Mucosa of descending colon (tissue), 3 donors: ENCODE data around the gene CTCFL. TPM values are rescaled to one million over a fixed set of nuclear protein-coding genes. Genes with fewer than 3 reads are reported as not detected.

Source experiments
- ATAC-seq: fragments of 200-7000 bp; cut with Tn5 transposase; one replicate; pipeline ENCODE4 v1.9.1; 2020; ENCODE audit warnings: mild to moderate bottlenecking, moderate library complexity
- DNase-seq, 3 donors: peaks; one replicate each; pipeline ENCODE4 v3.0.0-alpha.2; 2020
- H3K36me3 ChIP-seq: fragments of 200-600 bp; one replicate; pipeline ENCODE4 v1.8.0; 2021; ENCODE audit warnings: low read depth, mild to moderate bottlenecking
- H3K4me1 ChIP-seq: fragments of 200-600 bp; one replicate; pipeline ENCODE4 v1.8.0; 2021; ENCODE audit warnings: low read depth, mild to moderate bottlenecking
- H3K4me3 ChIP-seq: fragments of 200-600 bp; one replicate; pipeline ENCODE4 v1.8.0; 2021; ENCODE audit warnings: mild to moderate bottlenecking
- H3K9me3 ChIP-seq: fragments of 200-600 bp; one replicate; pipeline ENCODE4 v1.8.0; 2021; ENCODE audit warnings: mild to moderate bottlenecking
- CTCF ChIP-seq: fragments of 200-600 bp; IDR thresholded peaks from one replicate; pipeline ENCODE4 v1.8.0; 2022; ENCODE audit warnings: antibody characterized with exemption, mild to moderate bottlenecking
- intact Hi-C, 2 donors: fragments of 100-400 bp; cut with DNase I in 1 of 2; cut with micrococcal nuclease in 1 of 2; formaldehyde crosslinking; loops; one replicate each; pipeline versions ENCODE4 v1.11.0 to v1.11.1; 2022; cut with DNase I, micrococcal nuclease
- total RNA-seq, 3 donors: library from RNA; stranded (reverse); fragmentation: NEBNext Ultra II Directional in 2 of 3; extraction: Animal tissue kit (Norgen Biotek cat#: 25700) in 2 of 3; gene quantifications; one replicate each; pipeline versions ENCODE4 v1.2.1 to v1.2.4, GENCODE V29; 2021 to 2023
- donor health status: DM: no; HTN: no; CAD: no; lungs with moderate emphysema.
- donor health status: DM: no; HTN: no; CAD: no.
- donor health status: DM: no; HTN: yes; CAD: no.

The CTCFL gene
- total RNA-seq, 3 donors from 2014 or later: not detected

GRCh38 chr20:57570145-57570850 lies 45.4 kb upstream of the CTCFL start:
- no peaks in the 10 kb centered on the region for H3K9me3 ChIP-seq
- DNase-seq (no peak), ATAC-seq (no peak)
- H3K4me3 ChIP-seq: no peak overlapping the region
- TF ChIP-seq CTCF: no peak
- intact Hi-C loops: no loop called here
- peaks cover 15% of the 10 kb centered on the region for H3K4me1 ChIP-seq
- no peaks in the 10 kb centered on the region for H3K36me3 ChIP-seq

GRCh38 chr20:57568960-57569359 lies 44.0 kb upstream of the CTCFL start:
- intact Hi-C loops: no loop called here
- Histone ChIP-seq H3K4me3 (no peak overlapping the region), H3K4me1 (peaks cover 18% of the 10 kb centered on the region), H3K36me3 (no peaks in the 10 kb centered on the region), H3K9me3 (no peaks in the 10 kb centered on the region)
- no peak for TF ChIP-seq CTCF
- DNase-seq (no peak), ATAC-seq (no peak)

GRCh38 chr20:57568088-57568896 lies 43.4 kb upstream of the CTCFL start:
- intact Hi-C loops: no loop called here
- peaks cover 18% of the 10 kb centered on the region for H3K4me1 ChIP-seq
- no peaks in the 10 kb centered on the region for H3K36me3 ChIP-seq
- TF ChIP-seq CTCF: no peak
- no peaks in the 10 kb centered on the region for H3K9me3 ChIP-seq
- peak in 1 of 3 donors; percentile 65 for DNase-seq
- ATAC-seq: peak; percentile 23
- H3K4me3 ChIP-seq: no peak overlapping the region

DNA sequence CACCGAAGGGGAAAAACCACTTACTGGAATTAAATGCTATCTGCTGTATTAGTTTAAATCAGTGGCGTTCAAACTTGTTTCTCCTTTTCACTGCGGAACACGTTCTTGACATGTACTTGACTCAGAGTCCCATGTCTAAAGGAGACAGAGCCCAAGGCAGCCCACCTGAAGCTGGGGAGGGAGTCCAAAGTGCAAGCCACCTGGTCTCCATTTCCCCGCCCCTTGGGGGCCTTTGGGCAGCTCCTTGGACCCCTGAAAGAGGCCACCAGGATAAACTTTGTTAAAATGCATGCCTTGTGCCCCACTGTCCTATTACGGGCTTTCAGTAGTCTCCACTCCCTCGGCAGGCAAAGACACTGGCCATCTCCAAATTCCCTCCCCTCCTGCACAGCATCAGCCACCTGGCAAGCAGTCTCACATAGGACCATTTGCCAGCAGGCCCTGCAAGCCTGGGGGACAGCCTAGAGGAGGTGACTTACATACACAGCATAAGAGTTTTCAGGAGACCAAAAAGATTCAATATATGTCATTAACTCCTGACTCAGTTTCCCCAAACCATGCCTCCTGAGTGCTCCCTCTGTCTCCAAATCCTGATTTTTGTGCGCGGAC lies 42.6 kb upstream of the CTCFL start:
- no peak for TF ChIP-seq CTCF
- no peaks in the 10 kb centered on the region for H3K9me3 ChIP-seq
- peaks cover 19% of the 10 kb centered on the region for H3K4me1 ChIP-seq
- H3K4me3 ChIP-seq: no peak overlapping the region
- intact Hi-C loops: no loop called here
- no peaks in the 10 kb centered on the region for H3K36me3 ChIP-seq
- ATAC-seq: peak; percentile 10
- peak in 1 of 3 donors; percentile 71 for DNase-seq

GRCh38 chr20:57566803-57567459 lies 42.0 kb upstream of the CTCFL start:
- H3K4me1 ChIP-seq: peaks cover 23% of the 10 kb centered on the region

More at GRCh38 chr20:57566803-57567459, 42.0 kb upstream of the CTCFL start:
- ATAC-seq (peak; percentile 59), DNase-seq (peak in 2 of 3 donors; percentile 65 to 72)
- no peak for TF ChIP-seq CTCF
- no peak overlapping the region for H3K4me3 ChIP-seq
- H3K9me3 ChIP-seq: no peaks in the 10 kb centered on the region
- no peaks in the 10 kb centered on the region for H3K36me3 ChIP-seq
- intact Hi-C loops: no loop called here
